Gastrocnemius medialis (tissue), 4 donors: ENCODE results near the gene TTPAL. TPM values are rescaled to one million over a fixed set of nuclear protein-coding genes. Genes with fewer than 3 reads are reported as not detected.
"Not testable (repeated sequence)": the region's sequence is repeated elsewhere in the genome, so short reads cannot be mapped to it uniquely, and the experiment has no call there.

Experiments
- ATAC-seq, 2 donors: fragments of 150-250 bp; one replicate each; pipeline ENCODE4 v1.9.1; 2016
- DNase-seq, 2 donors: peaks; one replicate each; pipeline ENCODE4 v3.0.0-alpha.2; 2019
- H3K27ac ChIP-seq, 4 donors: fragments of 200-600 bp; sonication (generic); 1 replicate in 1 of 4; 2 replicates in 3 of 4; pipeline ENCODE4 v1.5.1; 2016 to 2018; ENCODE audit warnings: mild to moderate bottlenecking in 2 of 4, moderate library complexity in 1 of 4
- H3K27me3 ChIP-seq, 3 donors: fragments of 200-600 bp; sonication (generic) in 2 of 3; 1 replicate in 1 of 3; 2 replicates in 2 of 3; pipeline versions ENCODE4 v1.5.1 to v1.6.0; 2016 to 2019; ENCODE audit warnings: mild to moderate bottlenecking in 1 of 3, moderate library complexity in 1 of 3
- H3K36me3 ChIP-seq, 2 donors: fragments of 200-600 bp; sonication (generic) in 1 of 2; one replicate each; pipeline ENCODE4 v1.5.1; 2017 to 2018
- H3K4me1 ChIP-seq, 2 donors: fragments of 200-600 bp; sonication (generic) in 1 of 2; one replicate each; pipeline ENCODE4 v1.5.1; 2016 to 2017; ENCODE audit warnings: mild to moderate bottlenecking in 2 of 2
- H3K4me3 ChIP-seq, 4 donors: fragments of 200-600 bp; sonication (generic) in 3 of 4; 1 replicate in 1 of 4; 2 replicates in 3 of 4; pipeline ENCODE4 v1.5.1; 2016 to 2019; ENCODE audit warnings: mild to moderate bottlenecking in 2 of 4
- H3K9me3 ChIP-seq, 3 donors: fragments of 200-600 bp; sonication (generic) in 2 of 3; 1 replicate in 1 of 3; 2 replicates in 2 of 3; pipeline ENCODE4 v1.5.1; 2016 to 2019
- CTCF ChIP-seq, 5 experiments: fragments of 450-650 bp in 3 of 5; fragments of 200-600 bp in 2 of 5; sonication (generic) in 2 of 5; IDR thresholded peaks in 4 of 5; conservative IDR thresholded peaks in 1 of 5; 1 replicate in 4 of 5; 2 replicates in 1 of 5; pipeline ENCODE4 v1.5.1; 2016 to 2019; ENCODE audit warnings: antibody characterized with exemption in 5 of 5, mild to moderate bottlenecking in 3 of 5, moderate library complexity in 3 of 5
- POLR2A ChIP-seq, 2 donors: fragments of 450-650 bp; IDR thresholded peaks; one replicate each; pipeline ENCODE4 v1.6.1; 2017; ENCODE audit warnings: antibody characterized with exemption in 2 of 2, mild to moderate bottlenecking in 2 of 2, moderate library complexity in 2 of 2
- in situ Hi-C, 4 donors: fragments of 200-750 bp; cut with MboI; loops; one replicate each; pipeline versions ENCODE4 v1.15.0 to v1.8.0; 2017; ENCODE audit warnings: low sequenced_read_pairs in 4 of 4
- intact Hi-C: fragments of 100-400 bp; cut with DNase I; formaldehyde crosslinking; loops from one replicate; pipeline ENCODE4 v1.15.1; 2023; ENCODE audit warnings: low total_unique reads
- total RNA-seq, 4 donors: library from RNA; depleted of rRNA; stranded (reverse); fragments of >200 nt; gene quantifications; one replicate each; pipeline versions ENCODE4 v1.1.0 to v1.2.3, GENCODE V29; 2016

Gene TTPAL
- total RNA-seq, 4 donors from 2014 or later: 3.5 to 5.0 (median 4.7) TPM

DNA sequence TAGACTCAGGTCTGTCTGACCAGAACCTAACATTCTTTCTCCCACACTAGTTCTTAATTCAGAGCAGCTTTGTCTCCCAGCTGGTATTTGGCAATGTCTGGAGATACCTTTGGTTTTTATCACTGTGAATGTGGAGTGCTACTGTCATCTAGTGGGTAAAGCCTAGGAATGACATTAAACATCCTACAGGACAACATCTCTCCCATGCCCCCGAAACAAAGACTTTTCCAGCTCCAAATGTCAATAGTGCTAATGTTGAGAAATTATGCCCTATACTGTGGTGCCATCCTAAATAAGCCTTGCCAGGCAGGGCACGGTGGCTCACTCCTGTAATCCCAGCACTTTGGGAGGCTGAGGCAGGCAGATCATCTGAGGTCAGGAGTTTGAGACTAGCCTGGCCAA lies 4.2 kb upstream of the TTPAL start:
- in situ Hi-C loops (loop anchor here (10.0 to 25.0 kb wide), 3 partner anchors 133 to 259 kb away; partner anchors contain the start of gene OSER1 (in 4 of the 4)), intact Hi-C loops (no loop called here)
- ATAC-seq: no peak
- no peaks in the 10 kb centered on the region for H3K9me3 ChIP-seq
- H3K4me3 ChIP-seq: no peak overlapping the region
- DNase-seq: no peak
- TF ChIP-seq POLR2A (IDR thresholded peaks at IDR 0.05): no peak
- peak; percentile 26 to 51 (median 40) for TF ChIP-seq CTCF (IDR thresholded peaks at IDR 0.05 in 4 of 5, conservative IDR thresholded peaks at IDR 0.05 in 1 of 5)
- H3K36me3 ChIP-seq: no peaks in the 10 kb centered on the region
- H3K27me3 ChIP-seq: no peaks in the 10 kb centered on the region
- no peak overlapping the region for H3K27ac ChIP-seq
- peaks cover 12 to 24% of the 10 kb centered on the region in 2 donors for H3K4me1 ChIP-seq

- DNase-seq: not testable (repeated sequence)
These were observed 3.4 kb upstream of the TTPAL start for GRCh38 chr20:44472283-44472682.

GRCh38 chr20:44475372-44475693 lies 341 bp upstream of the TTPAL start:
- intact Hi-C loops (loop anchor here (1.0 to 5.0 kb wide), 3 partner anchors 135 to 263 kb away; partner anchors contain the start of genes ADA and OSER1), in situ Hi-C loops (loop anchor here in 2 of 4 donors (10.0 kb wide), 2 partner anchors 129 to 261 kb away; partner anchors contain the start of gene OSER1 (in 1 of the 2))
- H3K4me3 ChIP-seq: peak overlapping the region; percentile 66 to 97 (median 78)
- H3K27me3 ChIP-seq: no peaks in the 10 kb centered on the region
- ATAC-seq (peak in 1 of 2 donors; percentile 9), DNase-seq (no peak)
- H3K9me3 ChIP-seq: no peaks in the 10 kb centered on the region
- H3K4me1 ChIP-seq: peaks cover 12 to 15% of the 10 kb centered on the region in 2 donors
- TF ChIP-seq POLR2A (IDR thresholded peaks at IDR 0.05) (no peak), CTCF (IDR thresholded peaks at IDR 0.05 in 4 of 5, conservative IDR thresholded peaks at IDR 0.05 in 1 of 5) (no peak)
- H3K36me3 ChIP-seq: peaks cover 0 to 7% of the 10 kb centered on the region in 2 donors
- peak overlapping the region; percentile 88 to 99 (median 92) for H3K27ac ChIP-seq

More at GRCh38 chr20:44472283-44472682, 3.4 kb upstream of the TTPAL start:
- H3K4me3 ChIP-seq, H3K27ac ChIP-seq, intact Hi-C loops, H3K9me3 ChIP-seq, ATAC-seq, H3K27me3 ChIP-seq, H3K36me3 ChIP-seq: not testable (repeated sequence)
- in situ Hi-C loops: loop anchor here (10.0 to 25.0 kb wide), 3 partner anchors 133 to 260 kb away; partner anchors contain the start of gene OSER1 (in 4 of the 4)
- peaks cover 15 to 21% of the 10 kb centered on the region in 2 donors for H3K4me1 ChIP-seq

GRCh38 chr20:44477151-44477550 lies 1.5 kb downstream of the TTPAL start:
- TF ChIP-seq CTCF (IDR thresholded peaks at IDR 0.05 in 4 of 5, conservative IDR thresholded peaks at IDR 0.05 in 1 of 5) (no peak), POLR2A (IDR thresholded peaks at IDR 0.05) (no peak)
- peak overlapping the region in 1 of 4 donors; percentile 97 for H3K4me3 ChIP-seq
- H3K27me3 ChIP-seq: no peaks in the 10 kb centered on the region
- in situ Hi-C loops (loop anchor here in 2 of 4 donors (10.0 kb wide), 2 partner anchors 128 to 262 kb away; partner anchors contain the start of gene OSER1 (in 1 of the 2)), intact Hi-C loops (loop anchor here (5.0 kb wide), 1 partner anchor 265 kb away; the partner anchor contains the start of gene OSER1)
- DNase-seq (no peak), ATAC-seq (no peak)
- no peaks in the 10 kb centered on the region for H3K9me3 ChIP-seq
- peak overlapping the region; percentile 88 to 99 (median 92) for H3K27ac ChIP-seq
- peaks cover 0 to 20% of the 10 kb centered on the region in 2 donors for H3K36me3 ChIP-seq
- H3K4me1 ChIP-seq: peaks cover 15 to 19% of the 10 kb centered on the region in 2 donors

GRCh38 chr20:44478206-44478605 lies 2.5 kb downstream of the TTPAL start:
- intact Hi-C loops (loop anchor here (5.0 kb wide), 1 partner anchor 266 kb away; the partner anchor contains the start of gene OSER1), in situ Hi-C loops (loop anchor here in 2 of 4 donors (10.0 kb wide), 2 partner anchors 127 to 263 kb away; partner anchors contain the start of gene OSER1 (in 1 of the 2))
- DNase-seq (no peak), ATAC-seq (no peak)
- Histone ChIP-seq H3K27ac (peak overlapping the region; percentile 41 to 88 (median 48)), H3K4me3 (no peak overlapping the region), H3K4me1 (peaks cover 15 to 19% of the 10 kb centered on the region in 2 donors), H3K36me3 (peaks cover 0 to 26% of the 10 kb centered on the region in 2 donors), H3K9me3 (no peaks in the 10 kb centered on the region), H3K27me3 (no peaks in the 10 kb centered on the region)
- TF ChIP-seq CTCF (IDR thresholded peaks at IDR 0.05 in 4 of 5, conservative IDR thresholded peaks at IDR 0.05 in 1 of 5) (no peak), POLR2A (IDR thresholded peaks at IDR 0.05) (no peak)
